HG03432 (cell line): ENCODE results near the gene GRIN2A.

ENCODE experiments used
- ATAC-seq: cut with Tn5 transposase; IDR thresholded peaks from one replicate; pipeline ENCODE4 v1.9.1; 2021; ENCODE audit warnings: mild to moderate bottlenecking, moderate library complexity; ENCODE audit not compliant: unreplicated experiment

The GRIN2A gene

DNA sequence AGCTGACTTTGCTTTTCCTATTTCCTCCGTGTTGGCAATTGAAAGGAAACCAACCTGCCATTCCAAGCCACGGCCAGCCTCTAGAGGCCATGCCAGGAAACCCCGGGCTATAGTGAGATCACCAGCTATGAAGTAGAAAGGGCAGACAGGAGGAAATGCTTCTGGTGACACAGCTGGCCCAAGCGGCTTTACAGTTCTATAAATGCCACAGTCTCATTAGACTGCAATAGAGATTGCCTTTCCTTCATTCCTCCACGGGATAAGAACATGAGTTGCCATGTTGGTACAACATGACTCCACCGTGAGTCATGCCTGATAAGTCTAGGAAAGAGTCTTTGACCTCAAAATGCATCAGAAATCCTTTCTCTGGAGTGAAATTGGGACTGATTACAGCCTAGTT is 384.9 kb downstream of the GRIN2A start:
- no peak for ATAC-seq

DNA sequence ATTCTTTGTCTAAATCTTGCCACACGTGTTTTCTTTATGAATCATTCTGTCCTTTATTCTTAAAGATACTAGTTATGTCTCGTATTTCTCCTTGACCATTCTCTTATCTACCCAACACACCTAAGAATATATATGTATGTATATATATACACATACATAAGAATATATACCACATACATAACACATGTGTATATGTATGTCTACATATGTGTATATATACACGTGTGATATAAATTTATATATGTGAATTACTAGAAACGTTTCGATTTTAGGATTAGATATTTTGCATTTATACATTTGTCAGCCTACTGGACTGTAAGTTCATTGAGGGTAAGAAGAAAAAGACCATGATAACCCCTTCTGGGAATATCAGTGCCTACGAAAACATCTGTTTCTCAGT is 388.6 kb downstream of the GRIN2A start:
- no peak for ATAC-seq

DNA sequence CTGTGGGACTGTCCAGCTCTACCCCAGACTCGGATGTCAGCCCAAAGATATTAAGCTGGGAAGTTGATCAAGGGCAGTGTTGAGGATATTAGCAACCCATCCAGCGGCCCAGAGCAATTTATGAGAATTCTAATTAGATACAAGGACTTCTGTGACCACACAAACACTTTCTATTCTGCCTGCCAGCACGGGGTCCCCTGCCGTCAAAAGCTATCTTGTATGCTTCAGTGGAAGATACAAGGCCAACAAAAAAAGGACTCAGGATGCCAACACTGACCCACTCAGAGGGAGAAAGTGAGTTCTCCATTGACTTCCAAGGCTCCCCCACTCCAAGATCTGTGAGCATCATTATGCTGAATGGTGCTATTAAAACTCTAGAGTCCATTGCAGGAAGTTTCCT is 390.7 kb downstream of the GRIN2A start:
- no peak for ATAC-seq

DNA sequence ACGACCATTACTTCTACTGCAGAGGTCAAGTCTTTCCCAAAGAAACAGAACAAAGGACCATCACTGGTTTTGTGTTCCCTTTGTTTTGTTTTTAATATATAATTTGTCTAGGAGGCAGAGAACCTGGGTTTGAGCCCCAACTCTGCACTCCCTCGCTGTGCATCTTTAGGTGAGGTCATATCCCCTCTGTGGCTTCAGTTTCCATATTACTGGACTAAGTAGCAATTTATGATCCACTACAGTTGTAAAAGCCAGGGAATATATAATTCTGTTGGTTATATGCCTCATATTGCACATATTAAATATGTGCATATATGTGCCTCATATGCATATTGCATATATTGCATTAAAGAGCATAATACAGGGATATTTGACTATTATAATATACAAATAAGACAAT is 392.0 kb downstream of the GRIN2A start:
- ATAC-seq: no peak

DNA sequence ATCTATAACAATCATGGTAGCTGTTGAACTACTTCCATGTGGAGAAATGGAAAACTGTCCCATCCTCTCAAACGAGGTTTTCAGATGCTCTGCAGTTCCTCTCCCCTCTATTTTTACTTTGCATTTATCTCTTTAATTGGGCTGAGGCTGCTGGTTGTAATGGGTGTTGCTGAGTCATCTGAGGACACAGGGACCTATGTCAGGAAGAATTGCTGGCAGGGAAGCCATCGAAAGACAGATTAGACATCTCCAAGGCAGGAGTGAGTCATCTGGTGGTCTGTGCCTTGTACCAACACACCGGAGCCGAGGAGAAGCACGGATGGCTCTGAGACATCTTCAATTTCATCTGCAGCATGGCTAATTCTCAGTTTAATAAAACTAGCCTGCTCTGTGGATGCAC is 394.5 kb downstream of the GRIN2A start:
- no peak for ATAC-seq

DNA sequence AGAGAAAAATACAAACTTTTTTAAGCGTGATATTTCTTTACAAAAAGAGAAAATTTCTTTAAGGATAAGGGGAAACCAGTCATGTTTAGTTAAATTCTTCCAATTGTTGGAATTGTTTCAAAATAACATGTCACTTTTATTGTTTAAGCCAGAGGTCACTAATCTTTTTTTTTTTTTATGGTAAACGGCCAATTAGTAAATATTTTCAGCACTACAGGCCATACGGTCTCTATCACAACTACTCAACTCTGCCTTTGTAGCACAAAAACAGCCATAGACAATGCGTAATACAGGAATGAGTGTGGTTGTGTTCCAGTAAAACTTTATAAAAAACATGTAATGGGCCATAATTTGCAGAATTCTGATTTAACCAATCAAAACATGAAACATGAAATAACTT is 401.4 kb downstream of the GRIN2A start:
- no peak for ATAC-seq

DNA sequence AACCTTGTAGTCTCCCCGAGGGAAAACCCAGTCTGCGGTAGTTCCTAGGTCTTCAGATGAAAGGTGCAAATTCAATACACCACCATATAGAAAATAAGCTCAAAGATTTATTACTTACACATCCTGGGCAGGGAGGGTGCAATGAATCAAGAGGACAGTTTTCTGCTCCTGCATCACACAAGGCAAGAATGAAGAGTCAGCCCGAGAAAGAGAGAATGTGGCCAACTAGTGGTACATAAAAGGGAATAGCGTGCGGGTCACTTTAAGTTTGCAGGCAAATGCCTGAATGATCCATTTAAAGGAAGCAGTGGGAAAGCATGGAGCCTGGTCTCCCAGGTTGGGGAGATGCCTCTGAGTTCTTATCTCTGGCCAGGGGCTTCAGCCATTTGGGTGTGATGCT is 403.4 kb downstream of the GRIN2A start:
- ATAC-seq: no peak

DNA sequence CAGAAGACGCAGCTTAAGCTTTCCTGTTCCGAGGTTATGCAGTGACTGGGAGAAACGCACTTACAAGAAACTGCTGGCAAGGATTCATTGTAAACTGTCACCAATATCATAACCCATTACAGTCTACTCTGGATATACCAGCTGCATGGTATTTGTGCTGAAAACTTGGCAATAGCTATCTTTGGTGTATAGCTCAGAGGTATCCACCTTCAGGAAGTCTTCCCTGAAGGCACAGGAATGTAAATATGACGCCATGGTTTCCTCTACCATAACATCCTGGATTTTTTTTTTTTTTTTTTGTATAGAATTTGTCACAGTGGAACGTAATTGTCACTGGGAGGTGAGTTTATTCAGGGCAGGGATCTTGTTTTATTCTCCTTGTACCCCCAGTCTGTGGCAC is 406.2 kb downstream of the GRIN2A start:
- no peak for ATAC-seq

DNA sequence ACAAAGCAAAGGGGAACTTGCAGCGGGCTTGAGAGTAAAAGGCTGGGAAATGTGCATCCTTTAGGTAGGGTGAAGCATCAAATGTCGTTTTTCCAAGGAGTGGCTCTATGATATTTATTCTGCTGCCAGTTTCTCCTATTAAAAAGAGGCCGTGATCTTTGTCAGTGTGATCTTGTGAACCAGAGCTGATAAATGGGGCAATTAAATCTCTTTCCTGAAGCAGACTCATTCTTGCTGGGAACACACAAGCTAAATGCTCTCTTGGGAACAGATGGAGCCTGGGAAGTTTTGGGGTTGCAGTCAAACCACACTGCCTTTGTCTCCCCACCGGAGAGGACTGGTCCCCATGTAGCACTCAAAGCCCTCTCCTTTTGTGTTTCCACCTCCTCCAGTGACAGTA is 408.9 kb downstream of the GRIN2A start:
- ATAC-seq: no peak

DNA sequence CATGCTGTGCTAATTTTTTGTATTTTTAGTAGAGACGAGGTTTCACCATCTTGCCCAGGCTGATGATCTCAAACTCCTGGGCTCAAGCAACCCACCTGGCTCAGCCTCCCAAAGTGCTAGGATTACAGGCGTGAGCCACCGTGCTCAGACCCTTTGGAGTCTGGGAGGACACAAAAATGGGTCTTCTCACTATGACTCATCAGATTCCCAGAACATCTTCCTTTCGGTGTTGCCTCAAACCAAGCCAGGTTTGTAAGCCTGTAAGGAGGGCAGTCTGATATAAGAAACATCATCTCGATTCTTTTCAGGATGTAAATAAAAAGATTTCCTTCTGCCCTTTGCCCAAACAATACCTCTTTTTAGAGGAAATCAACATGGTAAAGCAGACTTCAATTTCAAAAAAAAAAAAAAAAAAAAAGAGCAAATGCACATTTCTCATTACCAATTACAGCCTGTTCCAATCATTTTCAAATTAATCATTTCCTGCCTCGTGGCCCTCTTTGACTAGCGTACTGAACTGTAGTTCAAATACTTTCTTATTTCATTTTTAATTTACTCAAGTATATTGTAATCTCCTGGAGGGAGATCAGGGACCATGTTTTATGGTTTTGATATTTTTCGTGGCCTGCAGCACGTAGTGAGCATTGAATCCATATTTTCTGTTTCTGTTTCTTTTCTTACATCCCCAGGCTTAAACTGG is 409.6 kb downstream of the GRIN2A start:
- no peak for ATAC-seq

DNA sequence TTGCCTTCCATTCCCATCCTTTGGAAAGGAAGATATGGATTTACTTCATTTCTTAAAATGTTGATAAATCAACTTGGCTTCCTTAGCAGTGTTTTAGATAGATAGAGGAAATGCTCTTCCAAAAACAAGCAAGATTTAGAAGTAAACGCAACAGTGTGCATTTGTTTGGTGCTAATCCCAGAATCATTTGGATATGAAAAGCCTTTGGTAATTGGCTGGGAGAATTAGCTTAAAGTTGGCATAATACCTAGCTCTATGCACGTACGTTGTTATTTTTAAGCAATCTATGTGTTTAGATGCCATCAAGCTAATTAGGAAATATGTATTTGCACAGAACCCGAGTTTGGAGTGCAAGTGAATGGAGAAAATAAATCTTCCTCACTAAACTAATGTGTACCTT is 415.3 kb downstream of the GRIN2A start:
- ATAC-seq: no peak

DNA sequence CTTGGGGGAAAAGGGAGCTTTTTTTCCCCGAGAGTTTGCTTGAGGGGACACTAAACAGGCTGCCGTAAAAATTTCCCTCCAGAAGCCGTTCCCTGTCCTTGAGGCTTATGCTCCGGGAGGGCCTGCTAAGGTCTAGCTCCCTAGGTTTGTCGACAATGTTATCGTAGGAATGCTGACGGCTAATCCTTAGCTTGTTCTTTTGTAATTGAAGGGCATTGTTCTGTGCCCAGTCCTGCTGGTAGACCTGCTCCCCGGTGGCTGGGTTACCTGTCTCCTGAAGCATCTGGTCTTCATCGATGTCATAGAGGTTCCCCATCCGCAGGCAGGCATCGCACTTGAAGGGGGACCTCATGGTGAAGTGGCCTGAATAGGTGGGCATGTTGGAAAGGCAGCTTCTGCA is 418.7 kb downstream of the GRIN2A start:
- ATAC-seq: no peak

DNA sequence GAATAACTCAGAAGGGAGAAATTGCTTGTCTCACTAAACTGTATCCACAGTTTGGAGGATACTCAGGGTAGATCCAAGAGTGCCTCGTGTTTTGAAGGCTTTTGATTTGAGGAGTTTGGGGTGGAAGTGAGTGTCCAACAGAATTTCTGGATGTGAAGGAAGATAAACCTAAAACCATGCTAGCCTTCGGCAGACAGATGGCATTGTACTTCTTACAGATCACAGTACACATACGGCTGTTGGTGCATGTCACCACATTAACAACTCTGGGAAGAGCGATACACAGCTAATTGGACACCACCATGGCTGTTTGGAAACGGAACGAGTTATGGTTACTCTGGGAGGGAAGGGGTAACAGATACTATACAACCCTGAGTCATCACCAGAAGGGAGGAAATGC is 420.4 kb downstream of the GRIN2A start:
- no peak for ATAC-seq

DNA sequence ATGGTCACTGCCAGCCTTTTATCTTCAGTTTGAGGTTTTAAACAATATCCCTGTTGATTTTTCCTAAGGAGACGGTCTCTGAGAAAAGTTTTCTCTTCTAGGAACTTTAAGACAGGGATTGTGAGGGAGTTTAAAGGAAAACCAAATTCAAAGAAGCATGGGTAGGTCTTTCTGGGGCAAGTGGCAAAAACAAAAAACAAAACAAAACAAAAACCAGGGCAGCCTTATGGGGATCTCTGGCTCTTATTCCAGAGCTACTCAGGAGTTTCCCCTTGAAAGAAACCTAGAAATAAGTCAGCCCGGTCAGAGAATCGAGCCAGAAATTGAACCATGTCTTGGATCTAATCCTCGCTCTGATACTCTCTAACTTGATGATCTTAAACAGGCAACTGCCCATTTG is 424.5 kb downstream of the GRIN2A start:
- no peak for ATAC-seq

DNA sequence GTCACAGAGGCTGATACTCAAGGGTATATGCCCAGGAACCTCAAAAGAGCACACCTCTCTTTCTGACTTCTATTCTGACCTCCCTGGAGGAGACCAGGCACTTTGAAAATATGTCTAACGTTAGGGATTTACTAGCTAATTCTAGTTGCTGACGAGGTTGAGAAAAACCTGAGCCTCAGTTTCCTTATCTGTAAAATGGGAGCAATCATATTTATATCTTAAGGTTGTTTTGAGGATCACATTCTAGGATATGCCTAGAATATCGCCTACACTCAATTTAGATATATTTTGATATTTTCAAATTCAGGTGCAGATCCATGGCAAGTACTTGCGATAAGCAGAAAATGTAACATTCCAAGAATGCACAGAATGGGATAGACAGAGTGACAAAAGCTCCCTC is 425.8 kb downstream of the GRIN2A start:
- ATAC-seq: no peak

DNA sequence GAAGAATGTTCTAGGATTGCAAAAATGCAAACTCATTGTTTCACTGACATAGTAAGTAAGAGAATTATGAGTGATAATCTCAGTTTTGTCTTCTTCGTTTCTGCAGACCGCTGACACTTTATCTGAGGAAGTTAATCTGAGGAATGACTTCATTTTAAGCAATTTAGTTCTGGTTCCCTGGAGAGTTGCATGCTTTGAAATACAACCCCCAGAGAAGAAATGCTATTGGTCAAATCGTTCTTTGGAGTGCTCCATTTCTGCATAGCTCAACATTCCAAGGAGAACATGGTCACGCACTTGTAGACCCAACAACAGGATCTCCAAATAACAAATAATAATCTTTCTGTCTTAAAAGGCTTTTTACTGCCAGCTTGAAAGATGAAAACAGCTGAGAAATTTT is 427.1 kb downstream of the GRIN2A start:
- no peak for ATAC-seq

DNA sequence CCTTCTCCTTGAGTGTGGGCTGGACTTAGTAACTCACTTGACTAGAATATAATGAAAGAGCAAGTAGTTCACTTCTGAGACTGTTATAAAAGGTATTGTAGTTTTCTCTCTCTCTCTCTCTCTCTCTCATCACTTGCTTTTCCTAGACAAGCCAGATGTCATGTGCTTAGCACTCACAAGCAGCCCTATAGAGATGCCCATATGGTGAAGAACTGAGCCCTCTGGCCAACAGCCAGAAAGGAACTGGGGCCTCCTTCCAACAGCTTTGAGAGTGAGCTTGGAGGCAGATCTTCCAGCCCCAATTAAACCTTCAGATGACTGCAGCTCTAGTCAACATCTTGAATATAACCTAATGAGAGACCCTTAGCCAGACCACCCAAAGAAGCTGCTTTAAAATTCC is 440.5 kb downstream of the GRIN2A start:
- ATAC-seq: no peak

DNA sequence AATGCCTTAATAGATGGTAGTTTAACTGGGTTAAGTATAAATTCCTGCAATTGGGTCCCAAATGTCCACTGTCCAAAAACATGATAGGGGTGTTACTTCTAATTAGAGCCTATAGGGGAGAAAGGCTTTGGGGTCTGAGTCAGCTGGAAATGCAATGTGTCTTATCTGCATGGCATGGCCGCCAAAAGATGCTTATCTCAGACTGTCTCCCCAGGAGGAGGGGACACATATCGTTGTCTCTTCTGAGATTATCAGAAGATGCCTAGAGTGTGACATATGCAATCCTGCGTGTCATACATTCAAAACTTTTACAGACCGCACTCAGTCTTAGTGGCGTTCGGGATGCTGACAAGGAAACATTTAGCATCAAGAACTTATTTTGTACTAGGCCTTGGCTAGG is 442.9 kb downstream of the GRIN2A start:
- no peak for ATAC-seq

DNA sequence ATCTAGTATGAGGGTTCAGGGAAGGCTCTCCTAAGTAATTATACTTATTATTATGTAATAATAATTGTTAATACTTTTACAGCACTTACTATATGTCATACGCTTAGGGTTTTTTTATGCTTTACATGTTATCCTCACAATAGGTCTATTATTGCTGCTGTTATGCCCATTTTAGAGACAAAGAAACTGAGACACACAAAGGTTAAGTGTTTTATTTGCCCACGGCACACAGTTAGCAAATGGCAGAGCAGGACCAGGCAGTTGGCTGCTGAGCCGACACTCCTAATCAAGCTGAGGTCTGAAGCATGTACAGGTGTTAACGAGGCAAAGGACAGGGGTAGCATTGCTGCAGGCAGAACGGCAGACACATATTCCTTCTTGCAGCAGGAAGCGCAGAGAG is 443.5 kb downstream of the GRIN2A start:
- ATAC-seq: no peak

DNA sequence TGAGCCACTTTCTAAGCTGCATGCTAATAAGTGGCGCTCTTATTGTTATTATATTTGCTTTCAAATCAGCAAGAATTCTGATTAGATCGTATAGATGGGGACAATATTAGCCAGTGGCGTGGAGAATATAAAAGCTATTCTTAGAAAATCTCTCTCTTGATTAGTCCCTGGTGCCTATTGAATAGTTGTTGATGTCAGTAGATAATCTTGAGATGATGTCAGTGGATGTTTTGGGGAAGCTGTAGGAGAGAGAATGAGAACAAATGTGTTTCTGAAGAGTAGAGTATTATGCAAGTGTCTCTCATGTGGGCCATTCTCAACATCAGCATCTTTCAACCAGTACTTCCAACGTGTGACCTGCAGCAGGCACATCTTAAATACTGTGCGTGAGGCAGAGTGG is 445.7 kb downstream of the GRIN2A start:
- no peak for ATAC-seq

DNA sequence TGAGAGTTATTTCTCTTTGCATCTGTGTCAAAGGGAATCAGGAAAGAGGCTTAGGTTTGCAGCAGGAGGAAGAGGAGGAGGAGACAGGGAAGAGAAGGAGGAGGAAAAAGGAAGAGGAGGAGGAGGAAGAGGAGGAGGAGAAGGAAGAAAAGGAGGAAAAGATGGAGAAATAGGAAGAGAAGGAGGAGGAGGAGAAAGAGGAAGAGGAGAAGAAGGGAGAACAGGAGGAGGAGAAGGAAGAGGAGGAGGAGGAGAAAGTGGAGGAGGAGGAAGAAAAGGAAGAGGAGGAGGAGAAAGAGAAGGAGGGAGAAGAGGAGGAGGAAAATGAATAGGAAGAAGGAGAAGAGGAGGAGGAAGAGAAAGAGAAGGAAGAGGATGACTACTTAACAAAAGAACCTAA is 459.1 kb downstream of the GRIN2A start:
- no peak for ATAC-seq

DNA sequence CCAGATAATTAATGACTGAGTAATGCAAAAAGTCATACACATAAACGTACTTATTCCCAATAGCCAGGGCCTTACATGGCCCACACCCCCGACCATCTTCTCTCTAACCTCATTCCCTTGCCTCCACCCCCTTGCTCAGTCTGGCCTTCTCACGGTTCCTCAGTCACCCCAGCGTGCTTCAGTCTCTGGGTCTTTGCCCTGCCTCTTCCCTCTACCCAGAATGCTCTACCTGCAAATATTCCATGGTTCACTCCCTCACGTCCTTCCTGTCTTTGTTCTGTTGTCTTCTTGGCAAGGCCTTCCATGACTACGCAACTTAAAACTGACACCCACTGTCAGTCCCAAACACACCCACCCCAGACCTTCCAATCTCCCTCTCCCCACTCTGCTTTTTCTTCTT is 468.3 kb downstream of the GRIN2A start:
- no peak for ATAC-seq

DNA sequence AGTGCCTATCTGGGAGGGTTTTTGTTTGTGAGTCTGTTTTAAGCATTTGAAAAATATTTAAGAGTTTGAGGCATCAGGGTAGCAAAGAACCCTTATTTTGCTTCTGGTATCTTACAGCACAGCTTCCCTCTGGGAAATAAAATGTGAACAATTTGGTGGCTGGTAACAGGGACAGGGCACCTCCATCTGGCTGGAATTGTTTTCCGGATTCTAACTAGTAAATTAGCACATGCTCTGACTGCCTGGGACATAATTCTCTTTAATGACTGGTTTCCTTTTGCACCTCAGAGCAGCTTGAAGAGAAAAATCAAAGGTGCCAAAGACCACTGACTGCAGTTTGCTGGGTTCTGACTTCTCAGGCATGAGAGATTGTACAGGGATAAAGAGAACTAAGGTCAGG is 469.1 kb downstream of the GRIN2A start:
- no peak for ATAC-seq
